Amniotic stem cell (primary cell): ENCODE results near the gene PARVB.

ENCODE experiments used
- DNase-seq: peaks from one replicate; lab custom pipeline; 2025; lab: John Stamatoyannopoulos, UW

PARVB gene

DNA sequence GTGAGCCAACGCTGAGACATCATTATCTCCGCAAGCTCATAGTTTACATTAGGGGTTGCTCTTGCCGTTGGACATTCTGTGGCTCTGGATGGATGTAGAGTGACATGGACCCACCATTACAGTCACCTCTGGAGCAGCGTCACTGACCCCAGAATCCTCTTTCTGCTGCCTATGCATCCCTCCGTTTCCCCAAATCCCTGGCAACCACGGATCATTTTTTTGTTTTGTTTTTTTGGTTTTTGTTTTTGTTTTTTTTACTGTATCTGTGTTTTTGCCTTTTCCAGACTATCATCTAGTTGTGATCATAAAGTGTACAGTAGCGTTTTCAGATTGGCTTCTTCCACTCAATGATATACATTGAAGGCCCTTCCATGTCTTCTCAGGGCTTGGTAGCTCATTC is 4.0 kb downstream of the PARVB start:
- no peak for DNase-seq

DNA sequence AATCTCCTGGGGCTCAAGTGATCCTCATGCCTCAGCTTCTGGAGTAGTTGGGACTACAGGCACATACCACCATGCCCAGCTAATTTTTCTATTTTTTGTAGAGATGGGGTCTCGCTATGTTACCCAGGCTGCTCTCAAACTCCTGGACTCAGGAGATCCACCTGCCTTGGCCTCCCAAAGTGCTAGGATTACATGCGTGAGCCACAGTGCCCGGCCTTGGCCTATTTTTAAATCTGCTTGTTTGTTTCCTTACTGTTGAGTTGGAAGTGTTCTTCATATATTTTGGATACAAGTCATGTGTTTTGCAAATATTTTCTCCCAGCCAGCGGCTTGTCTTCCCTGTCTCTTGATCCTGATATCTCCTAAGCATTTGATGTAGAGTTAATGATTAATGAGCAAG is 5.0 kb downstream of the PARVB start:
- no peak for DNase-seq

DNA sequence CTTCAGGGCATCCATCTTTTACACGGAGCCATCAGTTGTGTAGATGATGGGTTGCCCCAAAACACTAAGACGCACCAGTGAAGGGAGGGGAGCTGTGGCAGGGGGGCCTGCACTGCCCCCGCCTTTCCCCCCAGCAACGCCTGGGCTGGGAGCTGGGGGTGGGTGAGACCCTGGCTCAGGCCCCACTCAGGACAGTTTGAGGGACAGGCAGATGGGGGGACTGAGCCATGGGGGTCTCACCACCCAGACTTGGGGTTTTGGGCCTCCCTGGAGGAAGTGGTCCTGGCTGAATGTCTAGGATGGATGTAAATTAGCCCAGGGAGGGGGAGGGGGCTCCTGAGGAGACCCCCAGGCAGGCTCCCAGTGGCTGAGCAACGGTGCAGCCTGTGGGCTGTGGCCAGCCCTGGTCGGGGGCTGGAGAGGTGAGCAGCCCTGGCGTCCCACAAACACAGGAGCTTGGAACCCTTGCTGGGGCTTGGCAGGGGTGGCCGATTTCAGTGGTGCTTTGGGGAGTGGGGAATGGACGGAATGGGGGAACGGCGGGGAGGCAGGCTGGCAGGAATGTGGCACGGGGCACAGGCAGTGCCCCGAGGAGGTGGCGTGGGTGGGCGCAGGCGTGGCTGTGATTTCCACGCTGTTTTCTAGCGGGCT is 6.1 kb downstream of the PARVB start:
- DNase-seq: no peak

DNA sequence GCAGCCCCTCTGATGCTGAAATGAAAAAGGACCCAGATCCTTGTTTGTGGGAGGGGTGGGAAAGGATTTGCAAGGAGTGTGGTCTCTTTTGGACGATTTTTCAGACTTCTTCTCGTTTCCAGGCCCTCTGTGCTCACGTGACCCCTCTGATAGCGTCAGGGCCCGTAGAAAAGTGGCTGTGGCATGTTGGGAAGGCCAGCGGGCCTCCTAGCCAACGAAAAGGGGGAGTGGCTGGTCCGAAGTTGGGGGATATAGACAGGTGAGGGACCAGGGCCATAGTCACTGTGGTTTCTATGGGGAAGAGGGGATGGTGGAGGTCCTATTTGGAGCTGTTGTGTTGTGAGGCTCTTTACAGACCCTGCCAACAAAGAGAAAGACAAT is 6.6 kb downstream of the PARVB start:
- no peak for DNase-seq

DNA sequence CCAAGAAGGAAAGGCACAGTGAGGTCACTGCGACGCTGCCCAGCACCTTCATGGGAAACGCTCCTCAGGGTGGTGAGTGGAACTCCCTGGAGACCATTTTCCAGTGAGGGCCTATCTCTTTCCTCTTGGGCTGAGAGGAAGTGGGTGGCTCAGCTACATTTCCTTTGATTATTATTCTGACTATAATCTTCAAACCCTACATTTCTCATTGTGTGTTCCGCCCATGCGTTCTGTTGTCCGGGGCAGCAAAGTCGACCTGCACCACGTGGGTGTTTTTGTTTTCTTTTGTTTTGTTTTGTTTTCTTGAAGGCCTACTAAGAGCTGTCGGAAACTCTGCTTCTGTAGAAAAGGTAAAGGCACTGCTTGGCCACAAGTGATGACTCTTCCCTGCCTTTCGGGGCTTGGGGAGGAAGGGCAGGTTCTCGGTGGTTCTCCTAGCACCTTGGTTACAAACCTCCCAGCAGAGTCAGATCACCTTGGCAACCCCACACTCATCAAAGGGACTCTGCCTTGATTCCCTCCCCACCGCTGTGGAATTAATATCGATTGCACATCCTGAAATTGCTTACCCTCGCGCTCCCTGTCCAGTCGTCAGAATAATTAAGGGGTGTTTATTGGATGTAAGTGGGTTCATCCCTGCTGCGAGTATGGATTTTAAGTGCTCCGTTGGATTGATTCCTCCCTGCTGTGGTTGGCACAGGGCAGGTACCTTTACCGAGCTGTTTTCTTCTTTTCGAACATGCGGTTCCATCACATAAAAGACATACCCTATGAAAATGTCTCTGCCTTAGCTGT is 7.3 kb downstream of the PARVB start:
- DNase-seq: no peak

DNA sequence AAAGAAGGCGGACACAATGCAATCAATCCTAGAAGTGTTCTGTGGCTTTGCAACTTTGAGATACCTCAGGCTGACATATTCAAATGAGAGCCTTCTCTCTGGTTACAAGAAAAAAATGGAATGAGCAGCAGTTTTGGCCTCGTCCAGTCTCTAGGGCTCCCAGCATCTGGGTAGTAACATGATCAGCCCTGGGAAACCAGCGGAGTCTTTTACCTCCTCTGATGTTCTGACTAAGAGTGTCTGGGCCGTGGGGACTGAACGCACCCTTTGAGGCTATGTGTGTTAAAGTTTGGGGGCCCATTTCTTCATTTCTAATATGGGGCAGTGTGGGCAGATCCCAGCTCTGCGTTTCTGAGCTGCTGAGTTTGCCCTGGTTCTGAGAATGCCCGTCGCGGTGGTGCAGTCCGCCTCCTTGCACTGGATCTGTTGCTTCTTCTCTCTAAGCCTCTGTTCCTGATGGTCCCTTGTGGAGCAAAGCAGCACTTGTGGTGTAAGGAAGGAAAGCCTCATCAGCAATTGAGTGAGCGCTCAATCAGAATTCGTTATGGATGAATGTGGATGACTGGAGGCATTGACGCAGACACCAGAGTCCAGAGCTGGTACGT is 8.1 kb downstream of the PARVB start:
- no peak for DNase-seq

DNA sequence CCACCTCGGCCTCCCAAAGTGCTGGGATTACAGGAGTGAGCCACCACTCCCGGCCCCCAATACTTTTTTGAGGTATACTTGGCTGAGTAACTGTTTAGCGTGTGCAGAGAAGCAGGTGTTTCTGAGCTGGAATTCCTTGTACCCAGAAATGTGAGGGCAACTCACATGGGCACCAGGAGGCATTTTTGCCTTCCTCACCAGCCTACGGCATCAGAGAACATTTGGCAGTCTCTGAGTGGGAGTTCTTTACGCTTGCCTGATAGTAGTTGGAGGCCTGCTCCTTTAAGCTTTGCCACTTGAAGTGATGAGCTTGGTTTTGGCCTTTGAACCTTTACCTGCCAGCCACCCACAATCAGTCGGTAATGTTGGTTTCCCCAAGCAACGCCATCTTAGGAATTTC is 9.2 kb downstream of the PARVB start:
- no peak for DNase-seq

DNA sequence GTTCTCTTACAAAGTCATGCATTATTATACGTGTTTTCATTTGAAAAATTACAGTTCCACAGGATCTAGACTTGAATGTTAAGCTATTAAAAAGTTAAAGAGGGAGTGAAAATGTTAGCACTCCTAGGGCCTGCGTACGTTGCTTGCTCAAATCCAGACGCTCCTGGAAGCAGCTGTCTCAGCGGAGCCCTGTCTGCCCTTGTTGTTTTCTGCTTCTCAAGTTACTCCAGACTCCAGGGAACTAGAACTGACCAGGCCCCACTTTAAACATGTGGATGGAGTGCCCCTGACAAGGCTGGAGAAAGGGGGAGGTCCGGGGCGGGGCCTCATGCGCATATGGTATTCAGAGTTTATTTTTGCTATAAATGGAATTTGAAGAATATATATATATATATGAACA is 9.6 kb downstream of the PARVB start:
- DNase-seq: no peak

DNA sequence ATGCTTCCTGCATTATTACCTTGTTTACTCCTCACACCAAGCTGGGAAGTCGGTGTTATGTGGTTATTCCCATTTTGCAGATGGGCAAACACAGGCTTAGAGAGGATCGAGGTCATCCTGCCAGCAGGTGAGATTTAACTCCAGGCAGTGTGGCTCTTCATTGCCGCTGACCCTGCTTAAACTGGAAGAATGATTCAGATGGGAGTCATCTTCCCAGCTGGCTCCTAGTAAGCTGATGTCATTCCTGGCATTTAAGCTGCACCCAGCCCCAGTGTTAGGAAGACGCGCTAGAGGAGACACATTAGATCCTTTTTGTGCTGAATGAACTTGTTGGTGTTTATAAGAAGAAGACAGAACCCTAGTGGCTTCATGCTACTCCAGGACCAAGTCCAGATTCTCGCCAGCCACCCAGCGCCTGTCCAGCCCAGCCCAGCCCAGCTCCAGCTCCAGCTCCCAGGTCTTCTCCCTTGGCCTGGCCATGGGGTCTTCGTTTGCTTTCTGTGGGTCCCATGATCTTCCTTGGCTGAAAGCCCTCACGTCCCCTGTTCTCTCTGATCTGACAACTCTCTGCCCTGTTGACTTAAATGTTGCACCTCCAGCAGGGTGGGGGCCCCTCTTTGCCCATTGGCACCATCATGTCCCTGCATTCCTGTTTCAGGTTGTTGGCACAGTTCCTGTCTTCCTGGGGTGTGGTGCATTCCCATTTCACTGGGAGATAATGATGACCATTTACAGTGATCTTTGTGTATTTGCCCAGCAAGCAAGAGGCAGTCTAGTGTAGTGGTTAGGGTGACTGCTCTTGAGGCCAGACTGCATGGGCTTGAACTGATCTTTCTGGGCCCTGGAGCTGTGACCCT is 13.6 kb downstream of the PARVB start:
- DNase-seq: peak; percentile 82

DNA sequence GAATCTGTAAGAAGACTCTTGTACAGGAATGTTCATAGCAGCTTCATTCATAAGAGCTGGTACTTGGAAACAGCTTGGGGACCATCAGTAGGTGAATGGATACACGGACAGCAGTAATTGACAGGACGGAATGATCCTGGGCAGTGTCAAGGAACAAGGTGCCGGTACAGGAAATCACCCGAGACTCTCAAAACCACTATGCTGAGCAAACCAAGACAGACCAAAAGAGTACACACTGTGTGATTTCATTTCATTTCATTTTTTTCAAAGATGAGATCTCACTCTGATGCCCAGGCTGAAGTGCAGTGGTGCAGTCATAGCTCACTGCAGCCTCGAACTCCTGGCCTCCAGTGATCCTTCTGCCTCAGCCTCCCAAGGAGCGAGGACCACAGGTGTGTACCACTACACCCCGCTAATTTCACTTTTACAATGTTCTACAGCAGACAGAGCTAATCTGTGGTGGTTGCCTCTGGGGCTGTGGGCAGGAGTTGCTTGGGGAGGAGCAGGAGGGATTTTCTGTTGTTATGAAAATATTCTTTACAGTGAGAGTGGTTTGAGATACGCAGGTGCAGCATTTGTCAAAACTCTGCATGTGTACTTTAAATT is 15.6 kb downstream of the PARVB start:
- no peak for DNase-seq

DNA sequence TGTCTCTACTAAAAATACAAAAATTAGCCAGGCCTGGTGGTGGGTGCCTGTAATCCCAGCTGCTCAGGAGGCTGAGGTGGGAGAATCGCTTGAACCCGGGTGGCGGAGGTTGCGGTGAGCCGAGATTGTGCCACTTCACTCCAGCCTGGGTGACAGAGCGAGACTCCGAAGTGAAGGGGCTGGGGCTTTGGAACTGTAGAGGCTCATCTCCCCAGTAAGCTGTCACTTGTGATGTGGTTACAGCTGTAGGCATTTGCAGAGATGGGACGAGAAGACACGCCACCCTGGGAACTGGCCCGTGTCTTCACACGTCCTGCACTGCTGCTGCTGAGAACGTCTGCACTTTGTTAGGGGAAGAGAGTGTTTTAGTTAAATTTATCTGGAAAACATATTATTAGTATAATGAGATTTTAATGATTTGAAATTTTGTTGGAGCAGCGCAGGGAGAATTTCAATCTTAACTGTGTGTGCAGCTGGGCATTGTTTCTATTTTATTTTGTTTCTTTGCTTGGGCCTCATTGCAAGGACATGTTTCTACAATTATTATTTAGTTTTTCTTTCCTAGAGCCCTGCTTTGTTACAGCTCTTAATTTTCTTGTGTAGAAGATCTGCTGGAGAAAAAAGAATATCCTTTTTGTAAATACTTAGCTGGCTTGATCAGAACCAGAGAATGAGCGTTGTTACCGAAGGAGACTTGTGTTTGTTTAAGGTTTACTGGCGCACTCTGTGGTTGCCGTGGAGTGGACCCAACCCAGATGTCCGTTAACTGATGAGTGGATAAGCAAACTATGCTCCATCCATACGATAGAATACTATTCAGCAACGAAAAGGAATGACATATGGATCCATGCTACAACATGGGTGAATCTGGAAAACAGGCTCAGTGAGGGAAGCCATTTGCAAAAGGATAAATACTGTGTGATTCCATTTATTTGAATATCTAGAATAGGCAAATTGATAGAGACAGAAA is 18.4 kb downstream of the PARVB start:
- no peak for DNase-seq

DNA sequence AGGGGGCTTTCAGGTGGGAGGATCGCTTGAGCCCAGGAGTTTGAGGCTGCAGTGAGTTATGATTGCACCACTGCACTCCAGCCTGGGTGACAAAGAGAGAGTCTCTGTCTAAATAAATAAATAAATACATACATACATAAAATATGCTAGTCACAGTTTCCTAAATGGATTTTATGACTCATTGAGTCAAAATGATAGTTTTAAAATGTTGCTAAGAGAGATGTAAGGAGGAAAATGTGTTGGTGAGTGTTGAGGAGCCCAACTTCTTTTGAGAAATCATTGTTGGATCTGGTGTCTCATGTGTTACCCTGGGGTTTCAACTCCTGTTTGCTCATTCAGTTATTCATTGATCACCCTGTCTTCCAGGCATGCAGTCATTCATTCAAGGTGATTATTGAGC is 21.0 kb downstream of the PARVB start:
- peak; percentile 51 for DNase-seq

DNA sequence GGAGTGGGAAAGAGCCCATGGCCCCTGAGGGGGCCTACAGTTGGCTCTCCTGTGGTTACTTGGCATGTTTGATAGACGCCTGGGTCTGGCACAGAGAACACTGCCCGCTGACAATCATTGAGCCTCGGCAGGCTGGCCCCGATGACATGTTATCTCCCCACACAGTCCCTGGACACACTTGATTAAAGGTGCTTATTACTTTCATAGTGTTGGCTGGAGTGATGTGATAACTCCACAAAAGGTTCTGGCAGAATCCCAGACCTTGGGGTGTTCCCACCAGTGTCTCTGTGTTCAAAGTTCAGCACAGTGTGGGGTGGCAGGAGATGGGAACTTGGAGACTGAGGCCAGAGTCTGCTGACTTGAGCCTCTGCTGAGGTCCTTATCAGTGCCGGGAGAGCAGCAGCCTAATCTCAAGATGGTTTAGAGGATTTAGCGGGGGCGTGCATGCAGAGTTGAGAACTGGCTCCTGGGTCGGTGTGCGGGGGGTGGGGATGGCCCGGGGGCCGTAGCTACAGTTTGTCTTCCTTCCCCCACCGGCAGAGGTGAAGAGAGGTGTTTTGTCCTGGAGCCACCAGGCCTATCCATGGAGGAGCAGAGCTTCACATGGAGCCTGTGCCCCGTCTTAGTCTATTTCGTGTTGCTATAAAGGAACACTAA is 22.5 kb downstream of the PARVB start:
- no peak for DNase-seq

DNA sequence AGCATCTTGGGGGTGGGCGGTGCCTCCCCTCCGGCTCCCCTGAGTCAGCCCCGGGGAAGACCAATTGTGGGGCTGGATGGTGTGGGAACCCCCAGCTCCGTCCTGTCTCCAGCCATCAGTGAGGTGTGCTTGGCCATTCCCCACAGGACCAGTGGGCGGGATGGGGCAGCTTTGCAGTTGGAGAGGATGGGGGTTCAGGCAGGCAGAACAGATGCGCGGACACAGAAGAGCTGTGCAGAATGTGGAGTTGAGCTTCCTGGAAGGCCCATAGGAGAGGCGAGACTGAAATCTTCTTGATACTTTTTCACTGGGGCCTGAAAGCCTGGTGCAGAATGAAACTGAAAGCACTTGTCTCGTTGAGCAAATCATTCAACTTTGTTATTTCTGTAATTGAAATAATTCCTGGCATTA is 23.8 kb downstream of the PARVB start:
- DNase-seq: no peak

DNA sequence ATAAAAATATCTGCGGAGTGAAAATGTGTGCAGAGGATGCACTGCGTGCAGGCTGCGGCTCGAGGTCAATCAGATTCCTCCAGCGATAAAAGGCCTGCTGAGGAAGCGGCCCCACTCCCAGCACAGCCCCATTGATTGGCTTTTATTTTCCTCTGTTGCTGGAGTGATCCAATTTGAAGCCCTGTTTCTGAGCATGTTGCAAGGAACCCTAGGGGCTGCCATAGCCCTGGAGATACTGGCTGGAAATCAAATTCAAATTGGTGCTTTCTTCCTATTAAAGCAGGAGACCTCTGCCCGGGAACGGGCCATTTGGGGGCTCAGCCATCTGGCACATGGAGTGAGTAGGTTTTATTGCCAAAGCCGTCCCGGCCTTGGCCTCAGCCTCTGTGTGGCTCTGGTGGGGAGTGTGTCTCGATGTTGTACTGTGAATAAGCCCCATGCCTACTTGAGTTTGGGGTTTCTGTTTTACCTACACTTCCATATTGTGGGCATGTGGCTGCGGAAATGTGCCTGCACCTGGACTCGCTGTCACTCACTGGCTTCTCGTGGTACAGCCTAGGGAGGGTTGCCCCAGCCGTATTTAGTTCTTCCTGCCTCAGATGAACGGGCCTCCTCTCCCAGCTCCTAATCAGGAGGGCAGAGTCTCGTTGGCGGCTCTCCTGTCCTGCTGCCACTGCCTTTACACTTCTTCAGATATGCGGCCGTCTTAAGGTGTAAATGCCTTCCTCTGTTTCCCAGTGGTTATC is 25.6 kb downstream of the PARVB start:
- DNase-seq: no peak

DNA sequence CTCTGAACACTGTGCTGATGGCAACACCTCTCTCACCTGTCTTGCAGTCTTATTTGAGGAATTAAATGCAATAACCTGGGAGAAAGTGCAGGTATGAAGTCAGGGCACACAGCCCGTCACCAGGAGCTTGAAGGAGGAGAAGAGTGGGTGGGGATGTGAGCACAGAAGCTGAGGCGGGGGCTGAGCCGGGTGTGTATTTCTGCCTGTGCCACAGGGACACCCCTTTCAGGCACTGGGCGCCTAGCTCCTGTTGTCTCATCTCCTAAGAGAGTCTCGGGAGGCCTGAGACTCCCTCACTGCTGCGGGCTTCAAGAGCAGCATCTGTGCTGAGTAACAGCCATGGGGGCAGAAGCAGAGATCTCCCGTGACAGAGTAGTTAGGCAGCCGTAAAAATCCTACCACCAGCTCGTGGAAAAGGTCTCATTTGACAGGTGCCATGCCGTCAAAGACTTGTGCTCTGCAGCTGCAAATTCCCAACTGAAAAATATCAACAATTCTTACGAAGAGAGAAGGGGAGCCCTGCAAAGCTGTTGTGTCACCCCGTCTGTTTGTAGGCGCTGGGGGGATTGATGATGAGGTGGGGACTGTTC is 26.8 kb downstream of the PARVB start:
- no peak for DNase-seq

DNA sequence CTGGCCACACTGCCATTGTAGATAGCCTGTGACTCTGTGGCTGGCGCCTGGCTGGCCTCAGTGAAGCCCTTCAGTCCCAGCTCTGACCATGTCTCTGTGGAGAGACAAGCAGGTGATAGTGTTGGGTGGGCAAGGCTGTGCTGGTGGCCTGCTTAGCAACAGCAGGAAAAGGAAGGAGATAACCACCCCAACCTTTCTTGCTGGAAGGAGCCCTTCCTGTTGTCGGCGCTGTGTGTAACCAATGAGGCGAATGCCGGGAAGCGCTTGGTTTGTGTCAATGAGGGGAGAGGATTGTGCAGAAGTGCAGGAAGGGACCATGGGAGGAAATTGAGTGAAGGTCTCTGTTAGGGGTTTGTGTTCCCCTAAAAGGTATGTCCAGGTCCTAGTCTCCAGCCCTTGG is 27.3 kb downstream of the PARVB start:
- no peak for DNase-seq

DNA sequence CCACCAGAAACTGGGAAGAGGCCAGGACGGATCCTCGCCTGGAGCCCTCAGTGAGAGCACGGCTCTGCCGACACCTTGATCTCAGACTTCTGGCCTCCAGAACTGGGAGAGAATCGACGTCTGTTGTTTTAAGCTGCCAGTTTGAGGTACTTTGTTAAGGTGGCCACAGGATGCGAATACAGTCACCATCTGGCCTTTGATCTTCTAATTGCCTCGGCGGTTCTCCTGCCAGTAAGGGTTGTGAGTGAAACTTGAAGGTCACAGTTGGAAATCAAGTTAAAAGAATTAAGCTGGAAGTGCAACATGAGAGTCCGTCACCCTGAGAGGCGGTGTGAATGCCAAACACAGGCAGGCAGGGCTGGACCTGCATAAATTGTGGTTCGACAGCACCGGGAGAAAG is 27.9 kb downstream of the PARVB start:
- DNase-seq: no peak

DNA sequence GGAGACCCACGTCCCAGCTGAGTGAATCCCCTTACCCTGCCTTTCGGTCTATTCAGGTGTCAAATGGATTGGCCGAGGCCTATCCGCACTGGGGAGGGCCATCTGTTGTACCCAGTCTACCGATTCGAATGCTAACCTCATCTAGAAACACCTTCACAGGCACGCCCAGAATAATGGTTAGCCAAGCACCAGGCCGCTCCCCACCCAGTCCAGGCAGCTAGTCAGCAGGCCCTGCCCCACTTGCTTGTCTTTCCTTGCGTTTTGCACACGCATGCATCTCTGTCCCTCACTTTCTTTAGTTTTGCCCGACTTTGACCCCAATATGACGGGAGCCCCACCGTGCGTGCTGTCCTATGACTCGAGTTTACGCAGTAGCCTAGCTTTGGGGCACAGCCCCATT is 31.7 kb downstream of the PARVB start:
- no peak for DNase-seq
